Stomach (tissue), 9 donors: ENCODE results near the gene COL10A1. TPM values are rescaled to one million over a fixed set of nuclear protein-coding genes. Genes with fewer than 3 reads are reported as not detected.

Experiments used
- DNase-seq, 2 donors: peaks; one replicate each; pipeline versions ENCODE4 v3.0.0 to v3.0.0-alpha.2; 2013 to 2019
- H3K27ac ChIP-seq, 5 donors: fragments of 200-600 bp in 4 of 5; sonication (generic) in 4 of 5; one replicate each; pipeline ENCODE4 v1.5.1; 2013 to 2019; ENCODE audit warnings: mild to moderate bottlenecking in 1 of 5, moderate library complexity in 1 of 5
- H3K27me3 ChIP-seq, 3 donors: fragments of 200-600 bp; sonication (generic); one replicate each; pipeline ENCODE4 v1.5.1; 2017 to 2019; ENCODE audit warnings: mixed run types in 1 of 3
- H3K36me3 ChIP-seq, 4 donors: fragments of 200-600 bp; sonication (generic); 1 replicate in 3 of 4; 2 replicates in 1 of 4; pipeline ENCODE4 v1.5.1; 2016 to 2019
- H3K4me1 ChIP-seq, 4 donors: fragments of 200-600 bp; sonication (generic); one replicate each; pipeline ENCODE4 v1.5.1; 2016 to 2019
- H3K4me3 ChIP-seq, 4 donors: fragments of 200-600 bp; sonication (generic) in 3 of 4; one replicate each; pipeline ENCODE4 v1.5.1; 2016 to 2019; ENCODE audit warnings: mild to moderate bottlenecking in 1 of 4
- H3K9me3 ChIP-seq, 4 donors: fragments of 200-600 bp; sonication (generic); one replicate each; pipeline ENCODE4 v1.5.1; 2016 to 2019
- EP300 ChIP-seq: sonication (generic); formaldehyde crosslinking; IDR thresholded peaks from one replicate; pipeline ENCODE4 v1.6.1; 2017; ENCODE audit warnings: antibody characterized with exemption
- POLR2A ChIP-seq, 4 donors: fragments of 450-650 bp; IDR thresholded peaks; one replicate each; pipeline ENCODE4 v1.6.1; 2016; ENCODE audit warnings: antibody characterized with exemption in 4 of 4, control low read depth in 2 of 4, mild to moderate bottlenecking in 1 of 4, moderate library complexity in 1 of 4
- POLR2AphosphoS5 ChIP-seq, 3 donors: sonication (generic); formaldehyde crosslinking; IDR thresholded peaks; one replicate each; pipeline ENCODE4 v1.6.1; 2016; ENCODE audit warnings: antibody characterized with exemption in 3 of 3
- WGBS, 5 donors: extraction: QIAGEN DNeasy Blood & Tissue Kit in 3 of 5; methylation state at CpG; one replicate each; pipeline versions ENCODE4 v1.1.5 to v1.1.7; 2013 to 2018; 5-methylcytosine and 5-hydroxymethylcytosine counted together
- intact Hi-C: fragments of 100-400 bp; cut with DNase I; formaldehyde crosslinking; loops from one replicate; pipeline ENCODE4 v1.15.1; 2023; ENCODE audit warnings: low total_unique reads
- polyA plus RNA-seq, 3 donors: library from polyadenylated mRNA; stranded (reverse); fragments of 200-250 nt; gene quantifications; one replicate each; pipeline ENCODE4 v1.2.3, GENCODE V29; 2013
- total RNA-seq, 5 donors: library from RNA; depleted of rRNA; stranded (reverse); fragments of >200 nt; gene quantifications; one replicate each; pipeline versions ENCODE4 v1.1.0 to v1.2.3, GENCODE V29; 2014 to 2016
- TF ChIP-seq, protein P1 (sequence below), 7 experiments: fragments of 450-650 bp in 4 of 7; fragments of 200-600 bp in 3 of 7; sonication (generic) in 3 of 7; IDR thresholded peaks; one replicate each; pipeline ENCODE4 v1.5.1; 2016 to 2019; ENCODE audit warnings: antibody characterized with exemption in 7 of 7, control low read depth in 2 of 7, mild to moderate bottlenecking in 1 of 7
- donor health status: healthy with polysubstance abuse.
- donor health status: Bipolar disorder and iron deficiency.
- donor health status: healthy.

Gene COL10A1
- total and polyA plus RNA-seq, 8 donors, result 0.37 TPM; not detected in 7

DNA sequence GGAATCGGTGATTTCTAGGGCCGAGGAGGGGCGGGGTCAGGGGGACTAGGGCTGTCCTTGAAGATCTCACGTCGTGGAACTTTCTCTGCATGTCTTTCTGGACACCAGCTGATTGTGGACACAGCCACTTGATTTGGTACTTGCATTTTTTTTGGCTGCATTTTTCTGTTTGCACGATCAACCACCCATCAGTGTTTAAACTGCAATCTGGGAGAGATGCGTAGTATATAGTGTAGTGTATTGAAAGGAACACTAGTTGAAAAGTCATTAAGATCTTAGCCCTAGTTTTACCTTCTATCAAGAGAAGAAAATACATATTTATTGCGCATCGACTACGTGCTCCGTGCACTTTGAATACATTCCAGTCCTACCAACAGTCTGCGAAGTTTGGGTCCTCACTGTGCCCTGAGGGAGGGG, 24.6 kb downstream of the COL10A1 start:
- no peak for DNase-seq
- intact Hi-C loops, result no loop called here

DNA sequence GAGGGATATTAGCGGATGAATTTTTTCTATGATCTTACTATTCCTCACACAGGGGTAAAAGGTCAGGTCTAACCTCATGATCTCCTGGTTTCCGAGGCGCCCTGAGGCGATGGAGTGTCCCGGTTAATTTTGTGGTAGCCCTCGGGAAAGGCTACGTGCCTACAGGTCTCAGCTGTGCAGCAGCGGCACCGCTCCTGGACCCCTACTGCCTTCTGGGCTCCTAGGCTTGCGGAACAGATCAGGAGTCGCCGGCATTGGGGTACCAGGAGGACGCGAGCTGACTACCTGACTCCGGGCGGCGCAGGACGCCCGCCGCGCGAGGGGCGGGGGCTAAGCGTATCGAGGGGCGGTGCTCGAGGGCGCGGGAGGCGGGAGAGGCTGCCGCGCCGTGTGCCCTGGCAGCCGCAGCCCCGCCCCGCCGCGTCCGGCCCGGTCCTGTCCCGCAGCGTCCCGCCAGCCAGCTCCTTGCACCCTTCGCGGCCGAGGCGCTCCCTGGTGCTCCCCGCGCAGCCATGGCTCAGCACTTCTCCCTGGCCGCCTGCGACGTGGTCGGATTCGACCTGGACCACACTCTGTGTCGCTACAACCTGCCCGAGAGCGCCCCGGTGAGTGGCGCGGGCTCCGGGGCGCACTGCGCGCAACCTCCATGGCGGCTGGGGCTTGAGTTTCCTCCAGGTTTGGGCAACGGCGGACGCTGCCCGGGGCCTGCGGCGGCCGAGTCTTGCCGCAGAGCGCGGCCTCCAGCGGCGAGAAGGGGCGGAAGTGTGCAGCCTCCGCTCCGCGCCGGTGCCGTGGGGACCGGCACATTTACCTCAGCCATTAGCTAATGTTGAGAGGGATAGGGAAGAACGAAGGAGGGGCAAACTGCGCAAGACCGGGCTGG, 25.3 kb downstream of the COL10A1 start, which contains the start of gene NT5DC1:
TSS of gene NT5DC1 (plus strand) at position 435 of the 883 bp plus-strand sequence. CDS start at position 513, 78 bp downstream.
- peak within 1 kb of the TSS; percentile 71 to 79 (median 77) for H3K4me3 ChIP-seq
- peaks cover 0 to 10% (median 9%) of the 10 kb centered on the region in 4 donors for H3K9me3 ChIP-seq
- no peaks in the 10 kb centered on the region for H3K36me3 ChIP-seq
- intact Hi-C loops, result no loop called here
- peak; percentile 88 to 96 for DNase-seq
- peaks cover 22 to 67% (median 50%) of the 10 kb centered on the region in 4 donors for H3K4me1 ChIP-seq
- TF ChIP-seq, protein P1, sequence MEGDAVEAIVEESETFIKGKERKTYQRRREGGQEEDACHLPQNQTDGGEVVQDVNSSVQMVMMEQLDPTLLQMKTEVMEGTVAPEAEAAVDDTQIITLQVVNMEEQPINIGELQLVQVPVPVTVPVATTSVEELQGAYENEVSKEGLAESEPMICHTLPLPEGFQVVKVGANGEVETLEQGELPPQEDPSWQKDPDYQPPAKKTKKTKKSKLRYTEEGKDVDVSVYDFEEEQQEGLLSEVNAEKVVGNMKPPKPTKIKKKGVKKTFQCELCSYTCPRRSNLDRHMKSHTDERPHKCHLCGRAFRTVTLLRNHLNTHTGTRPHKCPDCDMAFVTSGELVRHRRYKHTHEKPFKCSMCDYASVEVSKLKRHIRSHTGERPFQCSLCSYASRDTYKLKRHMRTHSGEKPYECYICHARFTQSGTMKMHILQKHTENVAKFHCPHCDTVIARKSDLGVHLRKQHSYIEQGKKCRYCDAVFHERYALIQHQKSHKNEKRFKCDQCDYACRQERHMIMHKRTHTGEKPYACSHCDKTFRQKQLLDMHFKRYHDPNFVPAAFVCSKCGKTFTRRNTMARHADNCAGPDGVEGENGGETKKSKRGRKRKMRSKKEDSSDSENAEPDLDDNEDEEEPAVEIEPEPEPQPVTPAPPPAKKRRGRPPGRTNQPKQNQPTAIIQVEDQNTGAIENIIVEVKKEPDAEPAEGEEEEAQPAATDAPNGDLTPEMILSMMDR (IDR thresholded peaks at IDR 0.05), result peak in 1 of 7 experiments; percentile 21
- TF ChIP-seq EP300, result no peak
- peak in 1 of 4 donors; percentile 29 for TF ChIP-seq POLR2A (IDR thresholded peaks at IDR 0.05)
- peak; percentile 10 to 87 (median 54) for TF ChIP-seq POLR2AphosphoS5 (IDR thresholded peaks at IDR 0.05)
- no peaks in the 10 kb centered on the region for H3K27me3 ChIP-seq
- peak within 1 kb of the TSS; percentile 97 to 99 (median 97) for H3K27ac ChIP-seq
- WGBS, 5 donors, result 0 to 1% (median 1%) methylated on average over 48 to 87 of the region's 87 CpGs

More for the DNA sequence above, 24.6 kb downstream of the COL10A1 start:
- peak overlapping the region; percentile 71 to 79 (median 77) for H3K4me3 ChIP-seq
- H3K4me1 ChIP-seq, result peaks cover 26 to 74% (median 53%) of the 10 kb centered on the region in 4 donors
- 1 to 4% (median 1%) methylated on average over 12 of the region's 12 CpGs for WGBS, 5 donors
- TF ChIP-seq, protein P1 (IDR thresholded peaks at IDR 0.05), result peak in 1 of 7 experiments; percentile 4
- no peak for TF ChIP-seq EP300
- TF ChIP-seq POLR2AphosphoS5 (IDR thresholded peaks at IDR 0.05), result no peak
- TF ChIP-seq POLR2A (IDR thresholded peaks at IDR 0.05), result no peak
- H3K9me3 ChIP-seq, result peaks cover 0 to 3% (median 2%) of the 10 kb centered on the region in 4 donors
- no peaks in the 10 kb centered on the region for H3K27me3 ChIP-seq
- no peaks in the 10 kb centered on the region for H3K36me3 ChIP-seq
- peak overlapping the region; percentile 97 to 99 (median 97) for H3K27ac ChIP-seq

- no peaks in the 10 kb centered on the region for H3K27me3 ChIP-seq
- no peaks in the 10 kb centered on the region for H3K36me3 ChIP-seq
- intact Hi-C loops, result loop anchor here (5.0 kb wide), 1 partner anchor 87 kb away; no protein-coding TSS in a partner anchor
- peaks cover 15 to 55% (median 37%) of the 10 kb centered on the region in 4 donors for H3K4me1 ChIP-seq
- no peak overlapping the region for H3K4me3 ChIP-seq
- WGBS, 5 donors, result 44 to 82% (median 61%) methylated on average over 1 of the region's 1 CpG
- H3K9me3 ChIP-seq, result peaks cover 0 to 12% (median 10%) of the 10 kb centered on the region in 4 donors
- DNase-seq, result peak in 1 of 2 donors; percentile 41
- TF ChIP-seq EP300 (no peak), POLR2A (IDR thresholded peaks at IDR 0.05) (no peak), POLR2AphosphoS5 (IDR thresholded peaks at IDR 0.05) (peak in 1 of 3 donors; percentile 29)
- TF ChIP-seq, protein P1 (IDR thresholded peaks at IDR 0.05), result no peak
- peak overlapping the region in 3 of 5 donors; percentile 3 to 97 (median 31) for H3K27ac ChIP-seq
Observed at GRCh38 chr6:116099036-116099435, 26.9 kb downstream of the COL10A1 start.
